CD4-positive, alpha-beta T cell (primary cell): ENCODE measurements around the gene TNFRSF1B. TPM values are rescaled to one million over a fixed set of nuclear protein-coding genes. Genes with fewer than 3 reads are reported as not detected.

Experiments used
- ATAC-seq: fragments of 200-7000 bp; cut with Tn5 transposase; one replicate; pipeline ENCODE4 v1.10.0; 2022; ENCODE audit warnings: mild to moderate bottlenecking; ENCODE audit not compliant: poor library complexity
- CTCF ChIA-PET: fragments of 350-600 bp; sonication (Branson Sonifier 250); formaldehyde crosslinking; loops from one replicate; lab custom pipeline; 2021; ENCODE audit warnings: antibody characterized with exemption, inconsistent platforms; lab: Charles Lee
- POLR2A ChIA-PET: fragments of 350-600 bp; sonication (Branson Sonifier 250); formaldehyde crosslinking; loops from one replicate; lab custom pipeline; 2021; ENCODE audit warnings: antibody characterized with exemption, inconsistent platforms; lab: Charles Lee
- DNase-seq, 14 experiments: peaks; one replicate each; pipeline ENCODE4 v3.0.0-alpha.2; 2013 to 2020; ENCODE audit warnings: mixed read lengths in 2 of 14
- H3K27ac ChIP-seq, 2 donors: one replicate each; pipeline versions ENCODE4 v1.5.1 to v1.7.0; 2013; ENCODE audit warnings: low read length in 2 of 2, low read depth in 1 of 2, mild to moderate bottlenecking in 1 of 2
- H3K27me3 ChIP-seq, 2 experiments: 1 replicate in 1 of 2; 2 replicates in 1 of 2; pipeline versions ENCODE4 v1.6.1 to v1.7.0; 2013; ENCODE audit warnings: low read length in 2 of 2, control low read depth in 1 of 2, mild to moderate bottlenecking in 1 of 2, moderate library complexity in 1 of 2; ENCODE audit not compliant: insufficient read depth in 2 of 2, control insufficient read depth in 1 of 2
- H3K36me3 ChIP-seq: one replicate; pipeline ENCODE4 v1.6.1; 2013; ENCODE audit warnings: low read length, control low read depth; ENCODE audit not compliant: insufficient read depth
- H3K4me1 ChIP-seq: one replicate; pipeline ENCODE4 v1.6.1; 2013; ENCODE audit warnings: low read length, control low read depth; ENCODE audit not compliant: insufficient read depth
- H3K4me3 ChIP-seq: one replicate; pipeline ENCODE4 v1.5.1; 2013; ENCODE audit warnings: mild to moderate bottlenecking, low read length, moderate library complexity
- H3K9me3 ChIP-seq, 2 experiments: 1 replicate in 1 of 2; 2 replicates in 1 of 2; pipeline versions ENCODE4 v1.6.1 to v1.7.0; 2013; ENCODE audit warnings: low read length in 2 of 2, mild to moderate bottlenecking in 2 of 2, control low read depth in 1 of 2, moderate library complexity in 1 of 2; ENCODE audit not compliant: control insufficient read depth in 1 of 2, insufficient read depth in 1 of 2
- H3K27ac Mint-ChIP-seq: one replicate; pipeline ENCODE4 v1.8.0; 2020; ENCODE audit warnings: mixed read lengths
- H3K27me3 Mint-ChIP-seq: one replicate; pipeline ENCODE4 v1.8.0; 2021; ENCODE audit warnings: mixed read lengths
- H3K36me3 Mint-ChIP-seq: one replicate; pipeline ENCODE4 v1.8.0; 2021; ENCODE audit warnings: low read depth, mixed read lengths
- H3K4me1 Mint-ChIP-seq: one replicate; pipeline ENCODE4 v1.8.0; 2021; ENCODE audit warnings: low read depth, mixed read lengths
- H3K4me3 Mint-ChIP-seq: one replicate; pipeline ENCODE4 v1.8.0; 2020; ENCODE audit warnings: mild to moderate bottlenecking, mixed read lengths
- H3K9me3 Mint-ChIP-seq: one replicate; pipeline ENCODE4 v1.8.0; 2020; ENCODE audit warnings: mixed read lengths
- intact Hi-C, 2 experiments: fragments of 100-400 bp; cut with DNase I in 1 of 2; cut with micrococcal nuclease in 1 of 2; formaldehyde crosslinking; loops; one replicate each; pipeline versions ENCODE4 v1.15.1 to v1.9.0; 2023 to 2025; cut with DNase I, micrococcal nuclease
- total RNA-seq, 174 experiments: library from RNA in 2 of 174; stranded (reverse) in 2 of 174; gene quantifications; one replicate each; pipeline ENCODE4 v1.2.3 and lab custom pipeline; 2021 to 2026
- TF ChIP-seq, protein P1 (sequence below): fragments of 200-600 bp; IDR thresholded peaks from one replicate; pipeline ENCODE4 v1.8.0; 2022; ENCODE audit warnings: antibody characterized with exemption, mild to moderate bottlenecking

TNFRSF1B gene
- total RNA-seq, 2 experiments from 2014 or later: 61.9 to 62.6 TPM

DNA sequence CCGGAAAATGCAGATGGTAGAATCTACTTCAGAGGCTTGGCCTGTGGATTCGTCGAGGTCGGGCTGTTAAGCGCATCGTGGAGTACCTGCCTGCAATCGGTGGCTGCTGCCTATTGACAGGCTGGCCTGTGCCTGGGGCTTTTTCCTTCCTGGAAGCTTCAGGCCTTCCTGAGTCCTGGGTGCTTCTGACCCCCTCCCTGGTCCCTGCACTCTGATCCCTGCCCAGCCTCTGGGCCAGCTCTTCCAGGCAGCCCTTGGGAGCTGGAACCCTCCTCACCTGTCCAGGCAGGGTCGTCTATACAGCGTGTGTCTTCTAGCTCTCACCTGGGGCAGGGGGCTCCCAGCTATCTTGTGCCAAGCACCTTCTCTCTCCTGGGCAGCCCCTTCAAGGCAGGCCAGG lies 40.0 kb upstream of the TNFRSF1B start:
- Mint-ChIP-seq H3K36me3 (no peaks in the 10 kb centered on the region), H3K27me3 (no peaks in the 10 kb centered on the region), H3K9me3 (no peaks in the 10 kb centered on the region), H3K27ac (no peak overlapping the region), H3K4me1 (peaks cover 30% of the 10 kb centered on the region), H3K4me3 (no peak overlapping the region)
- Histone ChIP-seq H3K36me3 (no peaks in the 10 kb centered on the region), H3K9me3 (no peaks in the 10 kb centered on the region), H3K4me3 (no peak overlapping the region), H3K4me1 (peaks cover 57% of the 10 kb centered on the region), H3K27ac (no peak overlapping the region), H3K27me3 (no peaks in the 10 kb centered on the region)
- ATAC-seq: no peak
- POLR2A ChIA-PET: interaction anchor here (1.1 to 2.9 kb wide), 4 partner anchors 23 to 84 kb away, joined by 3 to 68 read pairs (median 14); no protein-coding TSS in a partner anchor
- CTCF ChIA-PET: interaction anchor here (0.8 to 5.4 kb wide), 4 partner anchors 11 to 84 kb away, joined by 3 to 142 read pairs (median 7); no protein-coding TSS in a partner anchor
- TF ChIP-seq, protein P1, sequence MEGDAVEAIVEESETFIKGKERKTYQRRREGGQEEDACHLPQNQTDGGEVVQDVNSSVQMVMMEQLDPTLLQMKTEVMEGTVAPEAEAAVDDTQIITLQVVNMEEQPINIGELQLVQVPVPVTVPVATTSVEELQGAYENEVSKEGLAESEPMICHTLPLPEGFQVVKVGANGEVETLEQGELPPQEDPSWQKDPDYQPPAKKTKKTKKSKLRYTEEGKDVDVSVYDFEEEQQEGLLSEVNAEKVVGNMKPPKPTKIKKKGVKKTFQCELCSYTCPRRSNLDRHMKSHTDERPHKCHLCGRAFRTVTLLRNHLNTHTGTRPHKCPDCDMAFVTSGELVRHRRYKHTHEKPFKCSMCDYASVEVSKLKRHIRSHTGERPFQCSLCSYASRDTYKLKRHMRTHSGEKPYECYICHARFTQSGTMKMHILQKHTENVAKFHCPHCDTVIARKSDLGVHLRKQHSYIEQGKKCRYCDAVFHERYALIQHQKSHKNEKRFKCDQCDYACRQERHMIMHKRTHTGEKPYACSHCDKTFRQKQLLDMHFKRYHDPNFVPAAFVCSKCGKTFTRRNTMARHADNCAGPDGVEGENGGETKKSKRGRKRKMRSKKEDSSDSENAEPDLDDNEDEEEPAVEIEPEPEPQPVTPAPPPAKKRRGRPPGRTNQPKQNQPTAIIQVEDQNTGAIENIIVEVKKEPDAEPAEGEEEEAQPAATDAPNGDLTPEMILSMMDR: no peak
- intact Hi-C loops: no loop called here
- DNase-seq: no peak

DNA sequence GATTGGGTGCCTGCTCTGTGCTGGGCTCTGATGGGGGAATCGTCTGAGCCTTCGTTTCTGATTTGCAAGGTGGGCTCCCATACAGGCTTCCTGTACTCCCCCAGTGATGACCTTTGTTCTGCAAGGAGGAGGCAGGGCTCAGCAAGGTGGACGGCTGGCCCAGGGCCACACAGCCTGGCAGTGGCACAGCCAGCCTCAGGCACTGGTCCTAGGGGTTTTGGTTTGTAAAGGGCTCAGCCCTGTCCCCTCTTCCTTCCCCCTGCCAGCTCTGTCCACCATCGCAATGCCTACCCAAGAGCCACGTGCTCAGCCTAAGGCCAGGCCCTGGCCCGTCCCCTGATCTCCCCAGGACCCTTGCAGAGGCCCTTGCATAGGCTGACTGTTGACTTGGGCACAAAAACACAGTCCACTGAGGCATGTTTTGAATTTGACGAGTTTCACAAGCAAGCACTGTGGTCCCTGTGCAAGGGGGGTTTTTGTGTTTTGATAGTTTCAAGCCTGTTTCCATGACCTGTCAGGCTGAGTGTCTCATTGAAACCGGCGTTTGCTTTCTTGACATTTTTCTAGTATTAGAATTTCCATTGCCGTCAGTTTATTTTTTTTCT lies 39.5 kb upstream of the TNFRSF1B start:
- Histone ChIP-seq H3K4me3 (no peak overlapping the region), H3K4me1 (peaks cover 61% of the 10 kb centered on the region), H3K9me3 (no peaks in the 10 kb centered on the region), H3K27ac (no peak overlapping the region), H3K27me3 (no peaks in the 10 kb centered on the region), H3K36me3 (no peaks in the 10 kb centered on the region)
- Mint-ChIP-seq H3K27me3 (no peaks in the 10 kb centered on the region), H3K9me3 (no peaks in the 10 kb centered on the region), H3K36me3 (no peaks in the 10 kb centered on the region), H3K4me1 (peaks cover 34% of the 10 kb centered on the region), H3K4me3 (no peak overlapping the region), H3K27ac (peak overlapping the region; percentile 73)
- TF ChIP-seq, protein P1: no peak
- ChIA-PET CTCF (interaction anchor here (0.8 to 5.4 kb wide), 3 partner anchors 42 to 83 kb away, joined by 3 to 142 read pairs (median 4); no protein-coding TSS in a partner anchor), POLR2A (interaction anchor here (1.1 to 1.4 kb wide), 2 partner anchors 22 to 83 kb away, joined by 3 read pairs; no protein-coding TSS in a partner anchor)
- no peak for ATAC-seq
- intact Hi-C loops: no loop called here
- DNase-seq: no peak

DNA sequence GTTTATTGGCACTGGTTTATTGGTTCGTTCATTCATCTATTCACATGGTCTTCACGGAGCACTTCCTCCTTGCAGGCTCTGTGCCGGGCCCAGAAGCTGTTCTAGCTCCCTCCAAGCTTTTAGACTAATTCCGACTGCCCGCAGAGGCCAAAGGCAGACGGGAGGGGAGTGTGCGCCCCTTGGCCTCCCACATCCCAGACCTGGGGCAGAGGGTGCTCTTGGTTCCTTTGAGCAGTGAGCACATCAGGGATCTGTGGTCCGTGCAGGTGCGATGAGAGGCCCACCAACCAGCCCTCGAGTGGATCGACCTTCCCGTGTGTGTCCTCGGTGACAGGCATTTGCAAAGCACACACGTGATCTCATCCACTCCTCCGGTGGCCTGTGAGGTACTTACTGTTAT lies 38.7 kb upstream of the TNFRSF1B start:
- no peaks in the 10 kb centered on the region for H3K9me3 ChIP-seq
- peaks cover 69% of the 10 kb centered on the region for H3K4me1 ChIP-seq
- Mint-ChIP-seq H3K4me1 (peaks cover 42% of the 10 kb centered on the region), H3K27me3 (no peaks in the 10 kb centered on the region), H3K27ac (peak overlapping the region; percentile 73), H3K36me3 (no peaks in the 10 kb centered on the region), H3K9me3 (no peaks in the 10 kb centered on the region), H3K4me3 (no peak overlapping the region)
- H3K36me3 ChIP-seq: no peaks in the 10 kb centered on the region
- CTCF ChIA-PET: no interaction called here
- H3K4me3 ChIP-seq: no peak overlapping the region
- H3K27me3 ChIP-seq: no peaks in the 10 kb centered on the region
- DNase-seq (peak in 1 of 14 experiments; percentile 12), ATAC-seq (no peak)
- TF ChIP-seq, protein P1: no peak
- intact Hi-C loops: no loop called here
- POLR2A ChIA-PET: interaction anchor here (1.4 kb wide), 1 partner anchor 82 kb away, joined by 3 read pairs; no protein-coding TSS in a partner anchor
- H3K27ac ChIP-seq: no peak overlapping the region
